HepG2 (cell line): ENCODE data around the gene MEF2B. TPM values are rescaled to one million over a fixed set of nuclear protein-coding genes. Genes with fewer than 3 reads are reported as not detected.

Experiments
- HDAC6 ChIP-seq: fragments of 200-600 bp; sonication (generic); IDR thresholded peaks from 2 replicates; pipeline ENCODE4 v1.7.0; 2017; ENCODE audit warnings: mild to moderate bottlenecking, antibody characterized with exemption, low read length, low read depth
- HNRNPH1 ChIP-seq: fragments of 200-400 bp; formaldehyde crosslinking; optimal IDR thresholded peaks from 2 replicates; pipeline ENCODE3; 2017; ENCODE audit warnings: mild to moderate bottlenecking, low read depth, low read length
- KLF15 ChIP-seq: sonication (generic); formaldehyde crosslinking; IDR thresholded peaks from 2 replicates; pipeline ENCODE4 v1.8.1; 2023; ENCODE audit warnings: borderline replicate concordance, mild to moderate bottlenecking, inconsistent platforms, missing genetic modification reagents, mixed read lengths
- MAFG ChIP-seq: sonication (generic); formaldehyde crosslinking; IDR thresholded peaks from 2 replicates; pipeline ENCODE4 v1.5.1; 2020; ENCODE audit warnings: mild to moderate bottlenecking, missing genetic modification reagents
- NPAS2 ChIP-seq: sonication (generic); formaldehyde crosslinking; IDR thresholded peaks from 2 replicates; pipeline ENCODE4 v1.8.0; 2022; ENCODE audit warnings: mild to moderate bottlenecking, missing genetic modification reagents, borderline replicate concordance
- PCBP1 ChIP-seq: fragments of 200-400 bp; formaldehyde crosslinking; IDR thresholded peaks from 2 replicates; pipeline ENCODE4 v1.6.1; 2017; ENCODE audit warnings: mild to moderate bottlenecking, low read depth, low read length, borderline replicate concordance
- RCOR2 ChIP-seq: IDR thresholded peaks from 2 replicates; pipeline ENCODE4 v1.6.1; 2016; ENCODE audit warnings: missing biosample characterization, missing genetic modification reagents
- RELA ChIP-seq: sonication (generic); formaldehyde crosslinking; IDR thresholded peaks from 2 replicates; pipeline ENCODE4 v1.4.0; 2020; ENCODE audit warnings: missing genetic modification reagents
- SETDB1 ChIP-seq: sonication (generic); formaldehyde crosslinking; IDR thresholded peaks from 2 replicates; pipeline ENCODE4 v1.5.1; 2020; ENCODE audit warnings: missing genetic modification reagents, mild to moderate bottlenecking, borderline replicate concordance
- SOX5 ChIP-seq: IDR thresholded peaks from 2 replicates; pipeline ENCODE4 v1.6.1; 2016; ENCODE audit warnings: borderline replicate concordance
- TOPORS ChIP-seq: sonication (generic); formaldehyde crosslinking; IDR thresholded peaks from 2 replicates; pipeline ENCODE4 v1.8.0; 2023; ENCODE audit warnings: mild to moderate bottlenecking, missing genetic modification reagents
- ZNF260 ChIP-seq: sonication (generic); formaldehyde crosslinking; IDR thresholded peaks from 2 replicates; pipeline ENCODE4 v1.4.0; 2020; ENCODE audit warnings: missing genetic modification reagents, low read depth, mild to moderate bottlenecking, borderline replicate concordance
- ZNF263 ChIP-seq: sonication (generic); formaldehyde crosslinking; IDR thresholded peaks from 2 replicates; pipeline ENCODE4 v1.4.0; 2020; ENCODE audit warnings: missing genetic modification reagents
- ZNF713 ChIP-seq: sonication (generic); formaldehyde crosslinking; IDR thresholded peaks from 2 replicates; pipeline ENCODE4 v1.4.0; 2020; ENCODE audit warnings: mild to moderate bottlenecking, missing genetic modification reagents
- ZNF775 ChIP-seq: sonication (generic); formaldehyde crosslinking; IDR thresholded peaks from 2 replicates; pipeline ENCODE4 v1.4.0; 2020; ENCODE audit warnings: missing genetic modification reagents, mild to moderate bottlenecking, moderate library complexity, borderline replicate concordance
- ZNF83 ChIP-seq: sonication (generic); formaldehyde crosslinking; IDR thresholded peaks from 2 replicates; pipeline ENCODE4 v1.4.0; 2020; ENCODE audit warnings: missing genetic modification reagents, mild to moderate bottlenecking, borderline replicate concordance
- polyA plus RNA-seq, 8 experiments: library from polyadenylated mRNA; depleted of rRNA in 3 of 8; stranded (reverse) in 7 of 8; unstranded in 1 of 8; fragments of >200 nt; fragmentation: Illumina TruSeq in 4 of 8; extraction: Trizol in 4 of 8; gene quantifications; 2 replicates each; pipeline versions ENCODE4 v1.2.1 to v1.2.3, GENCODE V29; 2011 to 2016; ENCODE audit warnings: low read depth in 4 of 8, missing spikeins in 1 of 8, mixed read lengths in 1 of 8; ENCODE audit not compliant: insufficient read depth in 1 of 8
- total RNA-seq, 5 experiments: library from RNA; depleted of rRNA; stranded (reverse); fragments of >200 nt; fragmentation: Illumina TruSeq; extraction: Trizol; gene quantifications; 2 replicates each; pipeline ENCODE4 v1.2.3, GENCODE V29; 2016; ENCODE audit warnings: low read depth in 1 of 5
- TF ChIP-seq, protein P1 (sequence below): sonication (generic); formaldehyde crosslinking; IDR thresholded peaks from 2 replicates; pipeline ENCODE4 v1.4.0; 2020; ENCODE audit warnings: low read depth, mild to moderate bottlenecking, missing genetic modification reagents
- TF ChIP-seq, protein P2 (sequence below): sonication (generic); formaldehyde crosslinking; conservative IDR thresholded peaks from 2 replicates; pipeline ENCODE4 v1.4.0; 2020; ENCODE audit warnings: mild to moderate bottlenecking, missing genetic modification reagents, moderate library complexity
- TF ChIP-seq, protein P3 (sequence below): sonication (generic); formaldehyde crosslinking; IDR thresholded peaks from 2 replicates; pipeline ENCODE4 v1.5.0; 2020; ENCODE audit warnings: mild to moderate bottlenecking, missing genetic modification reagents
- TF ChIP-seq, protein P4 (sequence below): sonication (generic); formaldehyde crosslinking; IDR thresholded peaks from 2 replicates; pipeline ENCODE4 v1.4.0; 2020; ENCODE audit warnings: missing genetic modification reagents, borderline replicate concordance

Gene MEF2B
- total and polyA plus RNA-seq, 2 of the 13 experiments (the other 11 are each of a cell fraction or from before 2014, with no cell fraction given) = 1.2 to 1.7 TPM

DNA sequence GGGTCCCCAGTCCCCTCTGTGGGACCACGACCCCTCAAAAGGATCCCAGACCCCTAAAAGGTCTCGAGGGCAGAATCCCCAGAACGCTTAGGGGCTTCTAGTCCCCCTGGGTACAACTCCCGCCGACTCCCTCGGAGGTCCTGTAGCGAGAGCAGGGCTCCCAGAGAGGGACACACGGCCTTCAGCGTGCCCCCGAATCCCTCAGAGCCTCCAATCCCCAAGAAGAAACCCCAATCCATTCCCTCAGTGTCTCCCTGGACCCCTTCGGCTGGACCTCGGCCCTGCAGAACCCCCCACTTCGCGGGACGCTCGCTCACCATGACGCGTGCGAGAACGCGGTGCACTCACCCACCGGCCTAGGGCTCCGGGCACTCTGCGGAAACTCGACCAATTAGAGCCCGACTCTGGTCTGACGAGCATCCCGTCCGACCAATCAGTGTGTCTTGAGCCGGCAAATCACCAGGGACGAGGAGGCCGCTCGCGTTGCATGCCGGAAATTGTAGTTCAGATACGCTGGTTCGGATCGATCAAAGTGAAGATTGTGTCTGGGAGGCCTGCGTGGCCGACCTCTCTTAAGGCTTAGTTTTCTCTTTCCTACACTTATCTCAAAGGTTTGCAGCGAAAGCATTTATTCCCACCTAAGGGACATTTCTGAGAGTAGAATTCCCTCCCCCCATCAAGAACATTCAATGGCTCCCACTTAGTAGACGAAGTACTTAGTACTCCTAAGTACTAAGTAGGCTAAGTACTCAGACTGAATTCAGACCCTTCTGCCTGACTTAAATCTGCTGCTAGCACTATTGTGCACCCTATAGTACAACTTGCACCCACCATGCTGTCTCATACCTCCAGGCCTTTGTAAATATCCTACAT is 31.7 kb downstream of the MEF2B start, which contains the start of gene TMEM161A (continued):
- no peak for TF ChIP-seq SOX5 (CRISPR knock-in tag)
- 0 out of 2 replicates have a peak, but pooled peaks have one; percentile 44 for TF ChIP-seq ZNF263 (CRISPR knock-in tag)
- 0 out of 2 replicates have a peak, but pooled peaks have one; percentile 18 for TF ChIP-seq RCOR2 (CRISPR knock-in tag)
- no peak for TF ChIP-seq MAFG (CRISPR knock-in tag)
- TF ChIP-seq, protein P1, sequence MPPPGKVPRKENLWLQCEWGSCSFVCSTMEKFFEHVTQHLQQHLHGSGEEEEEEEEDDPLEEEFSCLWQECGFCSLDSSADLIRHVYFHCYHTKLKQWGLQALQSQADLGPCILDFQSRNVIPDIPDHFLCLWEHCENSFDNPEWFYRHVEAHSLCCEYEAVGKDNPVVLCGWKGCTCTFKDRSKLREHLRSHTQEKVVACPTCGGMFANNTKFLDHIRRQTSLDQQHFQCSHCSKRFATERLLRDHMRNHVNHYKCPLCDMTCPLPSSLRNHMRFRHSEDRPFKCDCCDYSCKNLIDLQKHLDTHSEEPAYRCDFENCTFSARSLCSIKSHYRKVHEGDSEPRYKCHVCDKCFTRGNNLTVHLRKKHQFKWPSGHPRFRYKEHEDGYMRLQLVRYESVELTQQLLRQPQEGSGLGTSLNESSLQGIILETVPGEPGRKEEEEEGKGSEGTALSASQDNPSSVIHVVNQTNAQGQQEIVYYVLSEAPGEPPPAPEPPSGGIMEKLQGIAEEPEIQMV (CRISPR knock-in tag) = 0 out of 2 replicates have a peak, but pooled peaks have one; percentile 80
- no peak for TF ChIP-seq NPAS2
- TF ChIP-seq PCBP1 = peak; percentile 84; the same call in 1 of the 2 replicates
- TF ChIP-seq ZNF775 (CRISPR knock-in tag) = no peak
- no peak for TF ChIP-seq ZNF713
- TF ChIP-seq KLF15 (CRISPR knock-in tag) = no peak; the same call in 1 of the 2 replicates
- TF ChIP-seq SETDB1 = no peak
- no peak for TF ChIP-seq RELA (CRISPR knock-in tag)
- no peak for TF ChIP-seq ZNF260 (CRISPR knock-in tag)
- no peak for TF ChIP-seq ZNF83 (CRISPR knock-in tag)
- TF ChIP-seq HDAC6 = no peak
- TF ChIP-seq, protein P2, sequence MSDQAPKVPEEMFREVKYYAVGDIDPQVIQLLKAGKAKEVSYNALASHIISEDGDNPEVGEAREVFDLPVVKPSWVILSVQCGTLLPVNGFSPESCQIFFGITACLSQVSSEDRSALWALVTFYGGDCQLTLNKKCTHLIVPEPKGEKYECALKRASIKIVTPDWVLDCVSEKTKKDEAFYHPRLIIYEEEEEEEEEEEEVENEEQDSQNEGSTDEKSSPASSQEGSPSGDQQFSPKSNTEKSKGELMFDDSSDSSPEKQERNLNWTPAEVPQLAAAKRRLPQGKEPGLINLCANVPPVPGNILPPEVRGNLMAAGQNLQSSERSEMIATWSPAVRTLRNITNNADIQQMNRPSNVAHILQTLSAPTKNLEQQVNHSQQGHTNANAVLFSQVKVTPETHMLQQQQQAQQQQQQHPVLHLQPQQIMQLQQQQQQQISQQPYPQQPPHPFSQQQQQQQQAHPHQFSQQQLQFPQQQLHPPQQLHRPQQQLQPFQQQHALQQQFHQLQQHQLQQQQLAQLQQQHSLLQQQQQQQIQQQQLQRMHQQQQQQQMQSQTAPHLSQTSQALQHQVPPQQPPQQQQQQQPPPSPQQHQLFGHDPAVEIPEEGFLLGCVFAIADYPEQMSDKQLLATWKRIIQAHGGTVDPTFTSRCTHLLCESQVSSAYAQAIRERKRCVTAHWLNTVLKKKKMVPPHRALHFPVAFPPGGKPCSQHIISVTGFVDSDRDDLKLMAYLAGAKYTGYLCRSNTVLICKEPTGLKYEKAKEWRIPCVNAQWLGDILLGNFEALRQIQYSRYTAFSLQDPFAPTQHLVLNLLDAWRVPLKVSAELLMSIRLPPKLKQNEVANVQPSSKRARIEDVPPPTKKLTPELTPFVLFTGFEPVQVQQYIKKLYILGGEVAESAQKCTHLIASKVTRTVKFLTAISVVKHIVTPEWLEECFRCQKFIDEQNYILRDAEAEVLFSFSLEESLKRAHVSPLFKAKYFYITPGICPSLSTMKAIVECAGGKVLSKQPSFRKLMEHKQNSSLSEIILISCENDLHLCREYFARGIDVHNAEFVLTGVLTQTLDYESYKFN (CRISPR knock-in tag) = no peak; the same call in 1 of the 2 replicates
- TF ChIP-seq, protein P3, sequence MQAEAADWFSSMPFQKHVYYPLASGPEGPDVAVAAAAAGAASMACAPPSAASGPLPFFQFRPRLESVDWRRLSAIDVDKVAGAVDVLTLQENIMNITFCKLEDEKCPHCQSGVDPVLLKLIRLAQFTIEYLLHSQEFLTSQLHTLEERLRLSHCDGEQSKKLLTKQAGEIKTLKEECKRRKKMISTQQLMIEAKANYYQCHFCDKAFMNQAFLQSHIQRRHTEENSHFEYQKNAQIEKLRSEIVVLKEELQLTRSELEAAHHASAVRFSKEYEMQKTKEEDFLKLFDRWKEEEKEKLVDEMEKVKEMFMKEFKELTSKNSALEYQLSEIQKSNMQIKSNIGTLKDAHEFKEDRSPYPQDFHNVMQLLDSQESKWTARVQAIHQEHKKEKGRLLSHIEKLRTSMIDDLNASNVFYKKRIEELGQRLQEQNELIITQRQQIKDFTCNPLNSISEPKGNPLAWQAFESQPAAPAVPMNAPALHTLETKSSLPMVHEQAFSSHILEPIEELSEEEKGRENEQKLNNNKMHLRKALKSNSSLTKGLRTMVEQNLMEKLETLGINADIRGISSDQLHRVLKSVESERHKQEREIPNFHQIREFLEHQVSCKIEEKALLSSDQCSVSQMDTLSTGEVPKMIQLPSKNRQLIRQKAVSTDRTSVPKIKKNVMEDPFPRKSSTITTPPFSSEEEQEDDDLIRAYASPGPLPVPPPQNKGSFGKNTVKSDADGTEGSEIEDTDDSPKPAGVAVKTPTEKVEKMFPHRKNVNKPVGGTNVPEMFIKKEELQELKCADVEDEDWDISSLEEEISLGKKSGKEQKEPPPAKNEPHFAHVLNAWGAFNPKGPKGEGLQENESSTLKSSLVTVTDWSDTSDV = peak; percentile 72; the same call in 1 of the 2 replicates
- TF ChIP-seq HNRNPH1 = no peak
- TF ChIP-seq, protein P4, sequence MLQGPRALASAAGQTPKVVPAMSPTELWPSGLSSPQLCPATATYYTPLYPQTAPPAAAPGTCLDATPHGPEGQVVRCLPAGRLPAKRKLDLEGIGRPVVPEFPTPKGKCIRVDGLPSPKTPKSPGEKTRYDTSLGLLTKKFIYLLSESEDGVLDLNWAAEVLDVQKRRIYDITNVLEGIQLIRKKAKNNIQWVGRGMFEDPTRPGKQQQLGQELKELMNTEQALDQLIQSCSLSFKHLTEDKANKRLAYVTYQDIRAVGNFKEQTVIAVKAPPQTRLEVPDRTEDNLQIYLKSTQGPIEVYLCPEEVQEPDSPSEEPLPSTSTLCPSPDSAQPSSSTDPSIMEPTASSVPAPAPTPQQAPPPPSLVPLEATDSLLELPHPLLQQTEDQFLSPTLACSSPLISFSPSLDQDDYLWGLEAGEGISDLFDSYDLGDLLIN (CRISPR knock-in tag) = no peak
- TF ChIP-seq TOPORS (CRISPR knock-in tag) = no peak
